K562 (cell line): ENCODE results near the gene EMP2. TPM values are rescaled to one million over a fixed set of nuclear protein-coding genes. Genes with fewer than 3 reads are reported as not detected.

Source experiments
- ATAC-seq: fragments of 200-7000 bp; cut with Tn5 transposase; 3 replicates; pipeline ENCODE4 v1.9.1; 2020; ENCODE audit warnings: moderate library complexity
- BruUV-seq: library from RNA; stranded (reverse); fragments of 400-500 nt; replicated peaks from 2 replicates; lab custom pipeline; 2021; lab: Mats Ljungman, UMichigan
- CTCF ChIA-PET: fragments of 300-600 bp; formaldehyde crosslinking; extraction: SDS; loops from one replicate; lab custom pipeline; 2021; ENCODE audit warnings: low intra/inter-chr PET ratio; lab: Yijun Ruan, JAX
- POLR2A ChIA-PET: fragments of 300-600, 350-650 bp; sonication (Branson Sonifier 250); formaldehyde crosslinking; extraction: SDS; loops from one replicate; lab custom pipeline; 2021; ENCODE audit warnings: antibody characterized with exemption, inconsistent platforms; lab: Yijun Ruan, JAX
- DNase-seq, 4 experiments: peaks; one replicate each; pipeline versions ENCODE4 v3.0.0 to v3.0.0-alpha.2; 2011 to 2018; ENCODE audit warnings: low spot score in 3 of 4, mixed read lengths in 3 of 4; ENCODE audit errors: extremely low read depth in 1 of 4
- FAIRE-seq: peaks from 2 replicates; lab custom pipeline; 2011; peaks lifted over from hg19 to GRCh38; lab: Jason Lieb, UNC
- H2AFZ ChIP-seq: 2 replicates; pipeline ENCODE4 v1.6.0; 2011; ENCODE audit warnings: low read depth, low read length, control low read depth, inconsistent platforms
- H3K27ac ChIP-seq: fragments of 200-600 bp; 3 replicates; pipeline ENCODE4 v1.8.0; 2011; ENCODE audit warnings: low read depth, mild to moderate bottlenecking, control low read depth, inconsistent platforms, low read length, moderate library complexity, mixed read lengths; ENCODE audit errors: extremely low read depth
- H3K27me3 ChIP-seq, 2 experiments: fragments of 300-600 bp in 1 of 2; 2 replicates in 1 of 2; 3 replicates in 1 of 2; pipeline versions ENCODE4 v1.6.0 to v1.8.0; 2011; ENCODE audit warnings: inconsistent platforms in 2 of 2, low read length in 2 of 2, mild to moderate bottlenecking in 1 of 2, mixed read lengths in 1 of 2, moderate library complexity in 1 of 2; ENCODE audit not compliant: control insufficient read depth in 2 of 2, insufficient read depth in 2 of 2
- H3K36me3 ChIP-seq: fragments of 300-600 bp; 3 replicates; pipeline ENCODE4 v1.8.0; 2011; ENCODE audit warnings: mild to moderate bottlenecking, low read length, inconsistent platforms; ENCODE audit not compliant: control insufficient read depth, insufficient read depth
- H3K4me1 ChIP-seq, 2 experiments: fragments of 200-600 bp in 1 of 2; replicated peaks in 1 of 2; 2 replicates in 1 of 2; 3 replicates in 1 of 2; pipeline versions ENCODE4 v1.5.1 to v1.8.0; 2011; ENCODE audit warnings: inconsistent platforms in 2 of 2, low read length in 2 of 2, mild to moderate bottlenecking in 1 of 2, mixed read lengths in 1 of 2, moderate library complexity in 1 of 2; ENCODE audit not compliant: control insufficient read depth in 2 of 2, insufficient read depth in 2 of 2
- H3K4me2 ChIP-seq: 2 replicates; pipeline ENCODE4 v1.6.1; 2011; ENCODE audit warnings: low read length, control low read depth, inconsistent platforms, mixed read lengths; ENCODE audit not compliant: insufficient read depth
- H3K4me3 ChIP-seq: fragments of 200-600 bp; sonication (generic), shearing (Covaris generic); 2 replicates; pipeline ENCODE4 v1.5.1; 2016; ENCODE audit warnings: control low read depth, inconsistent platforms
- H3K79me2 ChIP-seq: fragments of 200-600 bp; 3 replicates; pipeline ENCODE4 v1.8.0; 2011; ENCODE audit warnings: low read length, inconsistent platforms; ENCODE audit not compliant: control insufficient read depth, insufficient read depth
- H3K9ac ChIP-seq, 2 experiments: 2 replicates each; pipeline versions ENCODE4 v1.6.0 to v1.6.1; 2011; ENCODE audit warnings: low read depth in 2 of 2, low read length in 2 of 2, control low read depth in 1 of 2, inconsistent platforms in 1 of 2, mild to moderate bottlenecking in 1 of 2, mixed read lengths in 1 of 2; ENCODE audit not compliant: insufficient read depth in 1 of 2
- H3K9me1 ChIP-seq: one replicate; pipeline ENCODE4 v1.6.0; 2011; ENCODE audit warnings: inconsistent platforms, mild to moderate bottlenecking, low read length, moderate library complexity; ENCODE audit not compliant: control insufficient read depth, insufficient read depth
- H3K9me3 ChIP-seq: replicated peaks from 2 replicates; pipeline ENCODE4 v1.5.1; 2011; ENCODE audit warnings: low read depth, low read length, inconsistent platforms; ENCODE audit not compliant: control insufficient read depth, insufficient read depth
- H4K20me1 ChIP-seq: replicated peaks from 2 replicates; pipeline ENCODE4 v1.6.1; 2011; ENCODE audit warnings: low read length, inconsistent platforms, mixed read lengths; ENCODE audit not compliant: control insufficient read depth, insufficient read depth
- ATF1 ChIP-seq, 2 experiments: fragments of 450-650 bp in 1 of 2; IDR thresholded peaks; 2 replicates each; pipeline ENCODE4 v1.6.1; 2016; ENCODE audit warnings: missing compliant biosample characterization in 1 of 2, missing genetic modification characterization in 1 of 2
- DIDO1 ChIP-seq: fragments of 450-650 bp; IDR thresholded peaks from 2 replicates; pipeline ENCODE4 v1.6.1; 2016; ENCODE audit warnings: low read depth, missing biosample characterization, missing genetic modification characterization
- JUNB ChIP-seq: fragments of 450-650 bp; formaldehyde crosslinking; conservative IDR thresholded peaks from 2 replicates; pipeline ENCODE4 v1.4.0; 2020; ENCODE audit warnings: mild to moderate bottlenecking
- NFIX ChIP-seq: fragments of 250-450 bp; sonication (Bioruptor Pico); IDR thresholded peaks from 2 replicates; pipeline ENCODE4 v1.4.0; 2020; ENCODE audit warnings: low read depth, mild to moderate bottlenecking, moderate library complexity
- ZBTB8A ChIP-seq: fragments of 450-650 bp; IDR thresholded peaks from 2 replicates; pipeline ENCODE4 v1.6.1; 2018; ENCODE audit warnings: mild to moderate bottlenecking, moderate library complexity; ENCODE audit not compliant: partially characterized antibody
- ZNF239 ChIP-seq: fragments of 250-450 bp; sonication (Bioruptor Pico); IDR thresholded peaks from 2 replicates; pipeline ENCODE4 v1.4.0; 2020; ENCODE audit warnings: mild to moderate bottlenecking
- WGBS: fragments of 100-300 bp; shearing (Covaris generic); methylation state at CpG from one replicate; pipeline ENCODE4 v1.1.6; 2016; ENCODE audit warnings: low coverage, mixed read lengths; ENCODE audit not compliant: insufficient coverage; ENCODE audit errors: missing lambda C conversion rate; 5-methylcytosine and 5-hydroxymethylcytosine counted together
- in situ Hi-C: fragments of 300-500 bp; cut with MboI; formaldehyde crosslinking; loops from 4 replicates; pipeline ENCODE4 v1.15.0; 2018; ENCODE audit warnings: inconsistent platforms, mixed read lengths
- intact Hi-C: fragments of 100-400 bp; cut with micrococcal nuclease; formaldehyde crosslinking; loops from 2 replicates; pipeline ENCODE4 v1.14.2; 2022
- polyA plus RNA-seq, 8 experiments: library from polyadenylated mRNA; depleted of rRNA in 4 of 8; stranded (reverse) in 5 of 8; unstranded in 3 of 8; fragments of >200 nt; fragmentation: Nextera tagmentation in 2 of 8; fragmentation: Illumina TruSeq in 1 of 8; extraction: Ambion mirVana in 2 of 8; extraction: Trizol in 1 of 8; gene quantifications; 2 replicates each; pipeline versions ENCODE4 v1.2.1 to v1.2.3, GENCODE V29; 2011 to 2014; ENCODE audit warnings: inconsistent platforms in 1 of 8, missing spikeins in 1 of 8
- total RNA-seq, 7 experiments: library from RNA; depleted of rRNA in 6 of 7; stranded (reverse); fragments of >200 nt in 6 of 7; fragmentation: Illumina TruSeq in 2 of 7; extraction: Trizol in 2 of 7; gene quantifications; 2 replicates each; pipeline versions ENCODE4 v1.2.1 to v1.2.3, GENCODE V29; 2011 to 2021; ENCODE audit warnings: low replicate concordance in 1 of 7
- TF ChIP-seq, protein P1 (sequence below): fragments of 450-650 bp; formaldehyde crosslinking; IDR thresholded peaks from 2 replicates; pipeline ENCODE4 v1.4.0; 2020; ENCODE audit warnings: mild to moderate bottlenecking

EMP2 gene
- total and polyA plus RNA-seq, 9 of the 15 experiments (the other 6 are each of a cell fraction or from before 2014, with no cell fraction given): 0.73 to 6.2 (median 3.1) TPM

DNA sequence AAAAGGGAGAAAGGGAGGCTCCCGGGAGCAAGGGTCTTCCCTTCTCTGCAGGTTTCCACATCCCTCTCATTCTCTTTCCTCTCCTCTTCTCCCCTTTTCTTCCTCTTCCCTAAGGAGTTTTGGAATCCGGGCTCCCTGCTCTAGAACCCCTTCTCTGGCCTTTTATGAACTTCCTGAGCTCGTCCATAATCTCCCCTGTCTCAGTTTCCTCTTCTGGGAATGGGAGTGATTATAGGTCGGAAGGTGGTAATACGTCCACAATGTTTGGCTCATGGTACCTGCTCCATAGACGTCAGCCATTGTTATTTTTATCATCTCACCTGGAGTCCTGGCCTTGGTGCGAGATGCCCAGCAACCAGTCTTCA lies 467 bp upstream of the EMP2 start:
- Histone ChIP-seq H3K9me1 (no peaks in the 10 kb centered on the region), H4K20me1 (peaks cover 5% of the 10 kb centered on the region), H2AFZ (peak overlapping the region; percentile 91), H3K4me1 (peaks cover 0 to 16% of the 10 kb centered on the region in 2 experiments; a peak in 4 of 5 replicates), H3K27me3 (peaks cover 21 to 70% of the 10 kb centered on the region in 2 experiments; a peak in 4 of 5 replicates), H3K4me2 (peak overlapping the region; percentile 79), H3K27ac (no peak overlapping the region), H3K9ac (peak overlapping the region; percentile 63 to 86; a peak in 3 of 4 replicates), H3K36me3 (no peaks in the 10 kb centered on the region), H3K79me2 (no peaks in the 10 kb centered on the region), H3K4me3 (peak overlapping the region; percentile 58), H3K9me3 (no peaks in the 10 kb centered on the region)
- in situ Hi-C loops (no loop called here), intact Hi-C loops (no loop called here)
- no TSS peak for BruUV-seq
- no peak for DNase-seq
- no peak for ATAC-seq
- POLR2A ChIA-PET: interaction anchor here (0.7 kb wide), 1 partner anchor 15 kb away, joined by 3 read pairs; no protein-coding TSS in a partner anchor
- FAIRE-seq: peak; percentile 11
- WGBS: 9% methylated on average over 6 of the region's 7 CpGs
- CTCF ChIA-PET: interaction anchor here (0.7 kb wide), 1 partner anchor 338 kb away, joined by 4 read pairs; no protein-coding TSS in a partner anchor
- TF ChIP-seq DIDO1 (tag): no peak
- TF ChIP-seq JUNB: no peak
- TF ChIP-seq ATF1 (CRISPR knock-in tag; IDR thresholded peaks at IDR 0.05): no peak
- peak; percentile 18; the same call in 1 of the 2 replicates for TF ChIP-seq ATF1 (tag; IDR thresholded peaks at IDR 0.05)
- TF ChIP-seq, all 486 proteins: peak for 1

DNA sequence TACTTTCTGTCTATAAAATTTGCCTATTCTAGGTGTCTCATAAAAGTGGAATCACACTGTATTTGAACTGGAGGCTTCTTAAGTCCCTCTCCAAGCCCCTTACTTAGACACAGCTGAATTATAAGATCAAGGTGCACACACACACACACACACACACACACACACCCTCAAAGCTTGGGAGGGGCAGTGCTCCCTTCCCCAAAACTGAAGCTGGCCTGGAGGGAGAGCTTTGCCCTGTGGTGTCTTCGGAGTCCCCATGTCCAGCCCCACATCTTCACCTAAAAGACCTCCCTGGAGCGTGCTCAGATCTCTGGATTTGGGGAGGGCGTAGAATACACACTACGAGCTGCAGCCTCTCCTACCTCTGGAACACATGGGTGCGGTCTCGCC lies 828 bp downstream of the EMP2 start:
- DNase-seq (no peak), FAIRE-seq (no peak), ATAC-seq (no peak)
- H2AFZ ChIP-seq: peak overlapping the region; percentile 91; the same call in 1 of the 2 replicates
- no peaks in the 10 kb centered on the region for H3K9me3 ChIP-seq
- TF ChIP-seq ZNF239 (CRISPR knock-in tag) (no peak), NFIX (CRISPR knock-in tag) (no peak), ZBTB8A (no peak)
- TF ChIP-seq, protein P1, sequence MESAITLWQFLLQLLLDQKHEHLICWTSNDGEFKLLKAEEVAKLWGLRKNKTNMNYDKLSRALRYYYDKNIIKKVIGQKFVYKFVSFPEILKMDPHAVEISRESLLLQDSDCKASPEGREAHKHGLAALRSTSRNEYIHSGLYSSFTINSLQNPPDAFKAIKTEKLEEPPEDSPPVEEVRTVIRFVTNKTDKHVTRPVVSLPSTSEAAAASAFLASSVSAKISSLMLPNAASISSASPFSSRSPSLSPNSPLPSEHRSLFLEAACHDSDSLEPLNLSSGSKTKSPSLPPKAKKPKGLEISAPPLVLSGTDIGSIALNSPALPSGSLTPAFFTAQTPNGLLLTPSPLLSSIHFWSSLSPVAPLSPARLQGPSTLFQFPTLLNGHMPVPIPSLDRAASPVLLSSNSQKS (CRISPR knock-in tag): no peak
- H3K36me3 ChIP-seq: no peaks in the 10 kb centered on the region
- ChIA-PET POLR2A (no interaction called here), CTCF (no interaction called here)
- intact Hi-C loops: no loop called here
- no peaks in the 10 kb centered on the region for H3K79me2 ChIP-seq
- peaks cover 0 to 16% of the 10 kb centered on the region in 2 experiments; a peak in 4 of 5 replicates for H3K4me1 ChIP-seq
- H3K9me1 ChIP-seq: no peaks in the 10 kb centered on the region
- H3K4me3 ChIP-seq: peak overlapping the region; percentile 58
- peak overlapping the region in 1 of 2 experiments; percentile 86; a peak in 2 of 4 replicates for H3K9ac ChIP-seq
- no peak overlapping the region for H3K27ac ChIP-seq
- H4K20me1 ChIP-seq: peaks cover 5% of the 10 kb centered on the region
- in situ Hi-C loops: no loop called here
- H3K4me2 ChIP-seq: peak overlapping the region; percentile 79
- H3K27me3 ChIP-seq: peaks cover 20 to 65% of the 10 kb centered on the region in 2 experiments; a peak in 4 of 5 replicates
- BruUV-seq: no TSS peak
- 6% methylated on average over 2 of the region's 6 CpGs for WGBS
